Measurements from ENCODE around the gene NEK4. TPM values are rescaled to one million over a fixed set of nuclear protein-coding genes. Genes with fewer than 3 reads are reported as not detected.

NEK4 gene
- total and polyA plus RNA-seq, 7 experiments from 2014 or later: 9.0 to 28.4 (median 15.4) TPM

DNA sequence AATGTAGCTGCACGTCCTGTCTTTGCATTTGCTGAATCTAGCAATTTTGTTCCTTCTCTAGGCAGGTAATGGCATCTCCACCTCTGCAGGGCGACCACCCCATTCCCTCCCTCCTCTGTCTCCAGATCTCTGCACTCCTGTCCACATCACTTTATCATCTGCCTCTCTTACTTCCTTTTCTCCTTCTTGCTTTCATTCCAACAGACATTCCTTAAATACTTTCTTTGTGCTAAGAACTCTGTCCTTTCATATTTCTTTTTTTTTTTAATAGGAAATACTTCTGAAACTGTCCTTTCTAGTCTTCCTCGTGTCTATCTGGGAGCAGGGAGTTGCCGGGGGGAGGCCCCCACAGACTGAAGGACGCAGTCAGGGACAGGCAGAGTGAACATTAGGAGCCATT, 31.1 kb upstream of the NEK4 start:
- Histone ChIP-seq H3K36me3 (ENCODE audit: control insufficient read depth in 2 of 3, insufficient read depth in 3 of 3, low read length in 3 of 3) (no peaks in the 10 kb centered on the region), H3K9me3 (ENCODE audit: control insufficient read depth in 2 of 3, low read length in 3 of 3) (no peaks in the 10 kb centered on the region), H3K27ac (ENCODE audit: low read depth, low read length) (no peak overlapping the region), H3K27me3 (ENCODE audit: control insufficient read depth in 2 of 2, insufficient read depth in 2 of 2, low read length in 2 of 2) (no peaks in the 10 kb centered on the region), H3K4me1 (ENCODE audit: control insufficient read depth in 2 of 2, insufficient read depth in 2 of 2, low read length in 2 of 2) (no peaks in the 10 kb centered on the region), H3K4me3 (ENCODE audit: low read length) (no peak overlapping the region)
- Mint-ChIP-seq H3K36me3 (no peaks in the 10 kb centered on the region), H3K9me3 (no peaks in the 10 kb centered on the region), H3K27me3 (peaks cover 0 to 5% (median 0%) of the 10 kb centered on the region in 5 donors), H3K4me3 (no peak overlapping the region), H3K27ac (no peak overlapping the region), H3K4me1 (peaks cover 0 to 8% (median 0%) of the 10 kb centered on the region in 7 donors)
- POLR2A ChIA-PET: no interaction called here
- intact Hi-C loops (cut with micrococcal nuclease): no loop called here
- no peak for DNase-seq
- ATAC-seq: no peak
- CTCF ChIA-PET: no interaction called here

DNA sequence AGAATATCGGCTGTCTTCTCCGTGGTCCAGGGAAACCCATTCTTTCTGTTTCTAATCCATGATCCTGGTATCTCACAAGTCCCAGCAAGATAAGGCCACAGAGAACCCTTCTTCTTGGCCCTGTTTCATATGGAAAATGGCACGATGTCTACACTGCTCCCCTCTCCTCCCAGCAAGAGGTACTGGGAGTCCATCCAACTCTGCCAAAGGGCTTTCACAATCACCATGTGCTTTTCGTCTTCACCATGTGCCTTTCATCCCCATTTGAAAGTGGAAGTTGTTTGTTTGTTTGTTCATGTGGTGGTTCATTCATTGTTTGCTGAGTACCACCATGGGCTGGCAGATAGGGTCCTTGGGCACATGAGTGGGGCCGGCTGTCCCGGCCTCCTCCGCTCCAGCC, 29.3 kb upstream of the NEK4 start:
- no peak for DNase-seq
- POLR2A ChIA-PET: no interaction called here
- CTCF ChIA-PET: no interaction called here

GRCh38 chr3:52798978-52799476, 28.3 kb upstream of the NEK4 start:
- ChIA-PET CTCF (no interaction called here), POLR2A (no interaction called here)
- Mint-ChIP-seq H3K27me3 (peaks cover 0 to 5% (median 0%) of the 10 kb centered on the region in 5 donors), H3K36me3 (no peaks in the 10 kb centered on the region), H3K4me3 (no peak overlapping the region), H3K4me1 (peaks cover 0 to 8% (median 0%) of the 10 kb centered on the region in 7 donors), H3K27ac (no peak overlapping the region), H3K9me3 (no peaks in the 10 kb centered on the region)
- ATAC-seq (peak; percentile 52), DNase-seq (no peak)
- H3K36me3 ChIP-seq (ENCODE audit: control insufficient read depth in 2 of 3, insufficient read depth in 3 of 3, low read length in 3 of 3): no peaks in the 10 kb centered on the region
- intact Hi-C loops (cut with micrococcal nuclease): loop anchor here in 1 of 2 donors (2.0 kb wide), 1 partner anchor 56 kb away; no protein-coding TSS in a partner anchor
- H3K27me3 ChIP-seq (ENCODE audit: control insufficient read depth in 2 of 2, insufficient read depth in 2 of 2, low read length in 2 of 2): no peaks in the 10 kb centered on the region
- H3K4me1 ChIP-seq (ENCODE audit: control insufficient read depth in 2 of 2, insufficient read depth in 2 of 2, low read length in 2 of 2): no peaks in the 10 kb centered on the region
- H3K4me3 ChIP-seq (ENCODE audit: low read length): no peak overlapping the region
- H3K9me3 ChIP-seq (ENCODE audit: control insufficient read depth in 2 of 3, low read length in 3 of 3): no peaks in the 10 kb centered on the region
- H3K27ac ChIP-seq (ENCODE audit: low read depth, low read length): no peak overlapping the region

More for the DNA sequence above, 29.3 kb upstream of the NEK4 start:
- H3K27me3 ChIP-seq (ENCODE audit: control insufficient read depth in 2 of 2, insufficient read depth in 2 of 2, low read length in 2 of 2): no peaks in the 10 kb centered on the region
- H3K27ac ChIP-seq (ENCODE audit: low read depth, low read length): no peak overlapping the region
- H3K9me3 ChIP-seq (ENCODE audit: control insufficient read depth in 2 of 3, low read length in 3 of 3): no peaks in the 10 kb centered on the region
- H3K4me1 ChIP-seq (ENCODE audit: control insufficient read depth in 2 of 2, insufficient read depth in 2 of 2, low read length in 2 of 2): no peaks in the 10 kb centered on the region
- no peak overlapping the region for H3K27ac Mint-ChIP-seq
- H3K4me3 Mint-ChIP-seq: no peak overlapping the region
- intact Hi-C loops (cut with micrococcal nuclease): no loop called here
- ATAC-seq: no peak
- H3K36me3 ChIP-seq (ENCODE audit: control insufficient read depth in 2 of 3, insufficient read depth in 3 of 3, low read length in 3 of 3): no peaks in the 10 kb centered on the region
- H3K4me3 ChIP-seq (ENCODE audit: low read length): no peak overlapping the region
- no peaks in the 10 kb centered on the region for H3K9me3 Mint-ChIP-seq
- no peaks in the 10 kb centered on the region for H3K36me3 Mint-ChIP-seq
- H3K27me3 Mint-ChIP-seq: peaks cover 0 to 5% (median 0%) of the 10 kb centered on the region in 5 donors
- peaks cover 0 to 8% (median 0%) of the 10 kb centered on the region in 7 donors for H3K4me1 Mint-ChIP-seq

GRCh38 chr3:52798376-52798977, 27.7 kb upstream of the NEK4 start:
- peaks cover 0 to 5% (median 0%) of the 10 kb centered on the region in 5 donors for H3K27me3 Mint-ChIP-seq
- ATAC-seq (no peak), DNase-seq (no peak)
- H3K4me1 Mint-ChIP-seq: peaks cover 0 to 8% (median 0%) of the 10 kb centered on the region in 7 donors
- POLR2A ChIA-PET: no interaction called here
- intact Hi-C loops (cut with micrococcal nuclease): loop anchor here in 1 of 2 donors (2.0 kb wide), 1 partner anchor 56 kb away; no protein-coding TSS in a partner anchor
- Histone ChIP-seq H3K9me3 (ENCODE audit: control insufficient read depth in 2 of 3, low read length in 3 of 3) (no peaks in the 10 kb centered on the region), H3K4me3 (ENCODE audit: low read length) (no peak overlapping the region), H3K4me1 (ENCODE audit: control insufficient read depth in 2 of 2, insufficient read depth in 2 of 2, low read length in 2 of 2) (no peaks in the 10 kb centered on the region), H3K36me3 (ENCODE audit: control insufficient read depth in 2 of 3, insufficient read depth in 3 of 3, low read length in 3 of 3) (no peaks in the 10 kb centered on the region), H3K27ac (ENCODE audit: low read depth, low read length) (no peak overlapping the region), H3K27me3 (ENCODE audit: control insufficient read depth in 2 of 2, insufficient read depth in 2 of 2, low read length in 2 of 2) (no peaks in the 10 kb centered on the region)
- no peaks in the 10 kb centered on the region for H3K36me3 Mint-ChIP-seq
- CTCF ChIA-PET: no interaction called here
- H3K4me3 Mint-ChIP-seq: no peak overlapping the region
- no peaks in the 10 kb centered on the region for H3K9me3 Mint-ChIP-seq
- no peak overlapping the region for H3K27ac Mint-ChIP-seq

DNA sequence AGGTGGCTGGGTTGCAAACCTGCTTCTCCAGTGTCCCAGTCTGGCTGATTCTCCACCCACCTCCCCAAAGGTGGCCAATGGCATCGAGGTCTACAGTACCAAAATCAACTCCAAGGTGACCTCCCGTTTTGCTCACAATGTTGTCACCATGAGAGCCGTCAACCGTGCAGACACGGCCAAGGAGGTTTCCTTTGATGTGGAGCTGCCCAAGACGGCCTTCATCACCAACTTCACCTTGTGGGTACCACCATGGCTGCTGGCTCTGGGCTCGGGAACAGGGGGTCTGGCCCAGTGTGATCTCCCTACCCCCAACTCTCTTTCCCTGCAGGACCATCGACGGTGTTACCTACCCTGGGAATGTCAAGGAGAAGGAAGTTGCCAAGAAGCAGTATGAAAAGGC, 25.7 kb upstream of the NEK4 start:
- peaks cover 0 to 8% (median 0%) of the 10 kb centered on the region in 7 donors for H3K4me1 Mint-ChIP-seq
- intact Hi-C loops (cut with micrococcal nuclease): no loop called here

GRCh38 chr3:52795298-52795900, 24.7 kb upstream of the NEK4 start:
- Histone ChIP-seq H3K36me3 (ENCODE audit: control insufficient read depth in 2 of 3, insufficient read depth in 3 of 3, low read length in 3 of 3) (no peaks in the 10 kb centered on the region), H3K9me3 (ENCODE audit: control insufficient read depth in 2 of 3, low read length in 3 of 3) (no peaks in the 10 kb centered on the region), H3K4me1 (ENCODE audit: control insufficient read depth in 2 of 2, insufficient read depth in 2 of 2, low read length in 2 of 2) (no peaks in the 10 kb centered on the region), H3K27ac (ENCODE audit: low read depth, low read length) (no peak overlapping the region), H3K4me3 (ENCODE audit: low read length) (no peak overlapping the region), H3K27me3 (ENCODE audit: control insufficient read depth in 2 of 2, insufficient read depth in 2 of 2, low read length in 2 of 2) (no peaks in the 10 kb centered on the region)
- Mint-ChIP-seq H3K9me3 (no peaks in the 10 kb centered on the region), H3K4me1 (peaks cover 0 to 8% (median 0%) of the 10 kb centered on the region in 7 donors), H3K27me3 (peaks cover 0 to 5% (median 0%) of the 10 kb centered on the region in 5 donors), H3K4me3 (no peak overlapping the region), H3K36me3 (no peaks in the 10 kb centered on the region), H3K27ac (no peak overlapping the region)
- ChIA-PET CTCF (no interaction called here), POLR2A (no interaction called here)
- DNase-seq: no peak
- ATAC-seq: no peak
- intact Hi-C loops (cut with micrococcal nuclease): no loop called here

More for the DNA sequence above, 25.7 kb upstream of the NEK4 start:
- DNase-seq: no peak
- no peaks in the 10 kb centered on the region for H3K9me3 Mint-ChIP-seq
- H3K4me1 ChIP-seq (ENCODE audit: control insufficient read depth in 2 of 2, insufficient read depth in 2 of 2, low read length in 2 of 2): no peaks in the 10 kb centered on the region
- H3K27me3 Mint-ChIP-seq: peaks cover 0 to 5% (median 0%) of the 10 kb centered on the region in 5 donors
- POLR2A ChIA-PET: no interaction called here
- no peak overlapping the region for H3K27ac Mint-ChIP-seq
- H3K9me3 ChIP-seq (ENCODE audit: control insufficient read depth in 2 of 3, low read length in 3 of 3): no peaks in the 10 kb centered on the region
- H3K4me3 ChIP-seq (ENCODE audit: low read length): no peak overlapping the region
- no peaks in the 10 kb centered on the region for H3K36me3 Mint-ChIP-seq
- CTCF ChIA-PET: no interaction called here
- H3K27me3 ChIP-seq (ENCODE audit: control insufficient read depth in 2 of 2, insufficient read depth in 2 of 2, low read length in 2 of 2): no peaks in the 10 kb centered on the region
- no peak for ATAC-seq
- no peaks in the 10 kb centered on the region for H3K36me3 ChIP-seq (ENCODE audit: control insufficient read depth in 2 of 3, insufficient read depth in 3 of 3, low read length in 3 of 3)
- H3K27ac ChIP-seq (ENCODE audit: low read depth, low read length): no peak overlapping the region
- no peak overlapping the region for H3K4me3 Mint-ChIP-seq

Data from naive thymus-derived CD4-positive, alpha-beta T cell (primary cell).